ENCODE measurements around the gene GPR139.

- TF ChIP-seq, protein P1, sequence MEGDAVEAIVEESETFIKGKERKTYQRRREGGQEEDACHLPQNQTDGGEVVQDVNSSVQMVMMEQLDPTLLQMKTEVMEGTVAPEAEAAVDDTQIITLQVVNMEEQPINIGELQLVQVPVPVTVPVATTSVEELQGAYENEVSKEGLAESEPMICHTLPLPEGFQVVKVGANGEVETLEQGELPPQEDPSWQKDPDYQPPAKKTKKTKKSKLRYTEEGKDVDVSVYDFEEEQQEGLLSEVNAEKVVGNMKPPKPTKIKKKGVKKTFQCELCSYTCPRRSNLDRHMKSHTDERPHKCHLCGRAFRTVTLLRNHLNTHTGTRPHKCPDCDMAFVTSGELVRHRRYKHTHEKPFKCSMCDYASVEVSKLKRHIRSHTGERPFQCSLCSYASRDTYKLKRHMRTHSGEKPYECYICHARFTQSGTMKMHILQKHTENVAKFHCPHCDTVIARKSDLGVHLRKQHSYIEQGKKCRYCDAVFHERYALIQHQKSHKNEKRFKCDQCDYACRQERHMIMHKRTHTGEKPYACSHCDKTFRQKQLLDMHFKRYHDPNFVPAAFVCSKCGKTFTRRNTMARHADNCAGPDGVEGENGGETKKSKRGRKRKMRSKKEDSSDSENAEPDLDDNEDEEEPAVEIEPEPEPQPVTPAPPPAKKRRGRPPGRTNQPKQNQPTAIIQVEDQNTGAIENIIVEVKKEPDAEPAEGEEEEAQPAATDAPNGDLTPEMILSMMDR (IDR thresholded peaks at IDR 0.05) = no peak
- no peak for TF ChIP-seq POLR2A (IDR thresholded peaks at IDR 0.05)
Measured at GRCh38 chr16:20074099-20074991, 655 bp upstream of the GPR139 start.
